DOHH2 (cell line): ENCODE data around the gene PPM1H.

Experiments used
- EZH2phosphoT487 ChIP-seq: fragments of 200-600 bp; sonication (generic); IDR thresholded peaks from 2 replicates; pipeline ENCODE4 v1.6.1; 2017; ENCODE audit warnings: borderline replicate concordance, mild to moderate bottlenecking, antibody characterized with exemption, low read length, moderate library complexity, mixed read lengths
- TF ChIP-seq, protein P1 (sequence below): fragments of 200-600 bp; sonication (generic); IDR thresholded peaks from one replicate; pipeline ENCODE4 v1.5.1; 2014; ENCODE audit warnings: antibody characterized with exemption, mild to moderate bottlenecking, low read depth, low read length; ENCODE audit not compliant: poor library complexity, severe bottlenecking

DNA sequence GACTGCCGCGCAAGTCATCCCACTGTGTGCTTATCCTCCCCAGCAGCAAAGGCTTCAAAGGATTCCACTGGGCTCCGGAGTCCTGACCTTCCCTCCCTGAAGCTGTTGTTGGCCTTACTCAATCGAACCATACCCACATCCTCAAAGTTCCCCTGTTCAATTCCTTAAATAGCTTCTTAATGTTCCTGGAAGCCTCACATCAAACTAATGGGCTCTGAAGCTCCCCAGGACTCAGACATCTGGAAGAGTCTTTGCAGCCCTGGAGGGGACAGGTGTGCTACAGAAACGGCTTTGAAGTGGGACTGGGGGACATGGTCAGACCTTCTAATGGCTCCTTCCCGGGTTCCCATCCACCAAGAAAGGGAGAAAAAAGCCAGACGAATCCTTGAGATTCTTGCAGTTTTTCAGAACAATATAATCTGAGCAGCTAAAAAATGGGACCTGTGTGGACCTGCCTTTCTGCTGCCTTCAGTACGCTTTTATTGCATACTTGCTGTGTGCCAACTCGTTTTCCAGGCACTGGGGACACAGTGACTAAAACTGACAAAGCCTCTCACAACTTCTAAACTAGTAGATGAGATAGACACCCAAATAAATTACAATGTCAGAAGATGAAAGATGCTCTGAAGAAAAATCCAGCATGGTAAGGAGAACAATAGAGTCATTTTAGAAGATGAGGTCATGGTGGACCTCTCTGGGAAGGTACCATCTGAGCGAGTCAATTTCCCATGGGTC is 263.8 kb downstream of the PPM1H start:
- TF ChIP-seq, protein P1, sequence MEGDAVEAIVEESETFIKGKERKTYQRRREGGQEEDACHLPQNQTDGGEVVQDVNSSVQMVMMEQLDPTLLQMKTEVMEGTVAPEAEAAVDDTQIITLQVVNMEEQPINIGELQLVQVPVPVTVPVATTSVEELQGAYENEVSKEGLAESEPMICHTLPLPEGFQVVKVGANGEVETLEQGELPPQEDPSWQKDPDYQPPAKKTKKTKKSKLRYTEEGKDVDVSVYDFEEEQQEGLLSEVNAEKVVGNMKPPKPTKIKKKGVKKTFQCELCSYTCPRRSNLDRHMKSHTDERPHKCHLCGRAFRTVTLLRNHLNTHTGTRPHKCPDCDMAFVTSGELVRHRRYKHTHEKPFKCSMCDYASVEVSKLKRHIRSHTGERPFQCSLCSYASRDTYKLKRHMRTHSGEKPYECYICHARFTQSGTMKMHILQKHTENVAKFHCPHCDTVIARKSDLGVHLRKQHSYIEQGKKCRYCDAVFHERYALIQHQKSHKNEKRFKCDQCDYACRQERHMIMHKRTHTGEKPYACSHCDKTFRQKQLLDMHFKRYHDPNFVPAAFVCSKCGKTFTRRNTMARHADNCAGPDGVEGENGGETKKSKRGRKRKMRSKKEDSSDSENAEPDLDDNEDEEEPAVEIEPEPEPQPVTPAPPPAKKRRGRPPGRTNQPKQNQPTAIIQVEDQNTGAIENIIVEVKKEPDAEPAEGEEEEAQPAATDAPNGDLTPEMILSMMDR, result no peak
- TF ChIP-seq EZH2phosphoT487, result no peak
